ENCODE results near the gene RGS6.

DNA sequence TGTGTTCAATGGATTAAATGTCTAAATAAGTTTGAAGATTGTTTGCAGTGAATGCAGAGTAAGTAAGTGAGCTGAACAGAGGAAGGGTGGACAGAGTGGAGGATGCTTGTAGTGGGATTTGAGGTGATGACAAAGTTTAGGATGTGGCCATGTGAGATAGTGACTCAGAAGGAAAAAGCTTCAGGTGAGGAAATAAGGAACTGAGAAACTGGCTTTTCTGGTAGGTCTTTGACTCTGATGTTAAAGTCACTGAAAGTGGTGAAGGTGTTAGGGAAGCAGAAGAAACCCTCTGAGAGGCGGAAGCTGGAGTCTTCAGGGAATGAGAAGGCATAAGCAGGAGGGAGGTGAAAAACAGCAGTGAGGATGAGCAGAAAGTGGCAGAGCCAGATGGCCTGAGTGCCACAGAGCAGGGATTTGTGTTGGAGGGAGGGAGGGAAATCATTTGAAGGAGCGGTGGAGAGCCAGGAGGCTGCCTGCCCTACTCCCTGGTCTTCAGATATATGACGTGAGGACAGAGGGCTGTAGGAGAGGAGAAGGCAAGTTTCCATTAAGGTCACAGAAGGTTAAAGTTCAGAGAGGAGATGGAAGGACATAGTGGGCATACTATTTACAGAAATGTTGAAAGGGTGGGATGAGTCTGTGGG is 24.8 kb downstream of the RGS6 start:
- no peak for TF ChIP-seq POLR2A (IDR thresholded peaks at IDR 0.05)
- TF ChIP-seq, protein P1, sequence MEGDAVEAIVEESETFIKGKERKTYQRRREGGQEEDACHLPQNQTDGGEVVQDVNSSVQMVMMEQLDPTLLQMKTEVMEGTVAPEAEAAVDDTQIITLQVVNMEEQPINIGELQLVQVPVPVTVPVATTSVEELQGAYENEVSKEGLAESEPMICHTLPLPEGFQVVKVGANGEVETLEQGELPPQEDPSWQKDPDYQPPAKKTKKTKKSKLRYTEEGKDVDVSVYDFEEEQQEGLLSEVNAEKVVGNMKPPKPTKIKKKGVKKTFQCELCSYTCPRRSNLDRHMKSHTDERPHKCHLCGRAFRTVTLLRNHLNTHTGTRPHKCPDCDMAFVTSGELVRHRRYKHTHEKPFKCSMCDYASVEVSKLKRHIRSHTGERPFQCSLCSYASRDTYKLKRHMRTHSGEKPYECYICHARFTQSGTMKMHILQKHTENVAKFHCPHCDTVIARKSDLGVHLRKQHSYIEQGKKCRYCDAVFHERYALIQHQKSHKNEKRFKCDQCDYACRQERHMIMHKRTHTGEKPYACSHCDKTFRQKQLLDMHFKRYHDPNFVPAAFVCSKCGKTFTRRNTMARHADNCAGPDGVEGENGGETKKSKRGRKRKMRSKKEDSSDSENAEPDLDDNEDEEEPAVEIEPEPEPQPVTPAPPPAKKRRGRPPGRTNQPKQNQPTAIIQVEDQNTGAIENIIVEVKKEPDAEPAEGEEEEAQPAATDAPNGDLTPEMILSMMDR (IDR thresholded peaks at IDR 0.05): no peak
- TF ChIP-seq EP300 (IDR thresholded peaks at IDR 0.05): no peak
- no peak for TF ChIP-seq POLR2AphosphoS5 (IDR thresholded peaks at IDR 0.05)
